Muscle layer of colon (tissue), 2 donors: ENCODE data around the gene DMD.

Experiments used
- H3K27ac ChIP-seq: one replicate; pipeline ENCODE4 v1.7.0; 2013; ENCODE audit warnings: low read depth, mild to moderate bottlenecking, low read length, moderate library complexity
- H3K27me3 ChIP-seq, 2 donors: one replicate each; pipeline ENCODE4 v1.7.0; 2013; ENCODE audit warnings: low read length in 2 of 2, mild to moderate bottlenecking in 2 of 2; ENCODE audit not compliant: insufficient read depth in 2 of 2, control insufficient read depth in 1 of 2
- H3K36me3 ChIP-seq: one replicate; pipeline ENCODE4 v1.7.0; 2013; ENCODE audit warnings: mild to moderate bottlenecking, low read length; ENCODE audit not compliant: insufficient read depth
- H3K4me1 ChIP-seq: one replicate; pipeline ENCODE4 v1.7.0; 2013; ENCODE audit warnings: mild to moderate bottlenecking, low read length; ENCODE audit not compliant: insufficient read depth
- H3K4me3 ChIP-seq, 2 donors: one replicate each; pipeline ENCODE4 v1.7.0; 2013; ENCODE audit warnings: low read length in 2 of 2, low read depth in 1 of 2, mild to moderate bottlenecking in 1 of 2, moderate library complexity in 1 of 2
- H3K9ac ChIP-seq: one replicate; pipeline ENCODE4 v1.7.0; 2013; ENCODE audit warnings: low read length
- H3K9me3 ChIP-seq: one replicate; pipeline ENCODE4 v1.7.0; 2013; ENCODE audit warnings: mild to moderate bottlenecking, low read length
- donor health status: abdominal sarcoma.
- donor health status: Adenocarcinoma of cecum.

Gene DMD

GRCh38 chrX:31170792-31171191, 2040.6 kb downstream of the DMD start:
- Histone ChIP-seq H3K4me1 (no peaks in the 10 kb centered on the region), H3K36me3 (no peaks in the 10 kb centered on the region), H3K9me3 (no peaks in the 10 kb centered on the region), H3K4me3 (no peak overlapping the region), H3K9ac (no peak overlapping the region), H3K27me3 (no peaks in the 10 kb centered on the region), H3K27ac (no peak overlapping the region)

GRCh38 chrX:31168551-31168950, 2042.8 kb downstream of the DMD start:
- Histone ChIP-seq H3K4me3 (no peak overlapping the region), H3K27me3 (no peaks in the 10 kb centered on the region), H3K36me3 (no peaks in the 10 kb centered on the region), H3K9me3 (no peaks in the 10 kb centered on the region), H3K4me1 (no peaks in the 10 kb centered on the region), H3K9ac (no peak overlapping the region), H3K27ac (no peak overlapping the region)

DNA sequence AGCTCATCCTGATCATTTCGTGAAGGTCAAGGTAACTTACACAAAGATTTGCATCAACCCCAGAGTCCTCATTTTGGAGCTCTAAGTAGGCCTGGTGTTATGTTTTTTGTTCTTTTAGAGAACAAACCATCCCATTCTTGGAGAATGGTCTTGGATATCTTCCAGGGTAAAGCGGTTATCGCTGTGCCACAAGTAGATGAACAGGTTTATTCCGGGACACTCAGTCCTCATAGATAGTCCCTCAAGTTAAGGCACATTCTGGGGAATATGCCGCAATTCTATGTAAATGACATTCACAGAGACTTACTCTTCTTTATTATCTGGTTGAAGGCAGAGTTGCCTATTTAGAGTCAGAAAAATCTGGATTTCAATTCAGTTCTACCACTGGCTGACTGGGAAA, 2044.5 kb downstream of the DMD start:
- H3K4me3 ChIP-seq, result no peak overlapping the region
- H3K9ac ChIP-seq, result no peak overlapping the region
- no peak overlapping the region for H3K27ac ChIP-seq
- no peaks in the 10 kb centered on the region for H3K27me3 ChIP-seq
- no peaks in the 10 kb centered on the region for H3K9me3 ChIP-seq
- no peaks in the 10 kb centered on the region for H3K36me3 ChIP-seq
- no peaks in the 10 kb centered on the region for H3K4me1 ChIP-seq

- H3K36me3 ChIP-seq, result no peaks in the 10 kb centered on the region
- no peaks in the 10 kb centered on the region for H3K9me3 ChIP-seq
- H3K9ac ChIP-seq, result no peak overlapping the region
- H3K4me1 ChIP-seq, result no peaks in the 10 kb centered on the region
- no peak overlapping the region for H3K27ac ChIP-seq
- H3K27me3 ChIP-seq, result no peaks in the 10 kb centered on the region
- H3K4me3 ChIP-seq, result no peak overlapping the region
These were observed 2044.9 kb downstream of the DMD start for GRCh38 chrX:31166416-31166815.

- H3K9ac ChIP-seq, result no peak overlapping the region
- no peak overlapping the region for H3K27ac ChIP-seq
- no peaks in the 10 kb centered on the region for H3K27me3 ChIP-seq
- no peaks in the 10 kb centered on the region for H3K36me3 ChIP-seq
- H3K4me3 ChIP-seq, result no peak overlapping the region
- no peaks in the 10 kb centered on the region for H3K9me3 ChIP-seq
- H3K4me1 ChIP-seq, result no peaks in the 10 kb centered on the region
These were observed 2045.9 kb downstream of the DMD start for GRCh38 chrX:31165241-31166035.

- no peaks in the 10 kb centered on the region for H3K9me3 ChIP-seq
- H3K4me3 ChIP-seq, result no peak overlapping the region
- no peak overlapping the region for H3K9ac ChIP-seq
- no peak overlapping the region for H3K27ac ChIP-seq
- no peaks in the 10 kb centered on the region for H3K36me3 ChIP-seq
- H3K27me3 ChIP-seq, result no peaks in the 10 kb centered on the region
- no peaks in the 10 kb centered on the region for H3K4me1 ChIP-seq
These were observed 2056.4 kb downstream of the DMD start for GRCh38 chrX:31154946-31155345.

DNA sequence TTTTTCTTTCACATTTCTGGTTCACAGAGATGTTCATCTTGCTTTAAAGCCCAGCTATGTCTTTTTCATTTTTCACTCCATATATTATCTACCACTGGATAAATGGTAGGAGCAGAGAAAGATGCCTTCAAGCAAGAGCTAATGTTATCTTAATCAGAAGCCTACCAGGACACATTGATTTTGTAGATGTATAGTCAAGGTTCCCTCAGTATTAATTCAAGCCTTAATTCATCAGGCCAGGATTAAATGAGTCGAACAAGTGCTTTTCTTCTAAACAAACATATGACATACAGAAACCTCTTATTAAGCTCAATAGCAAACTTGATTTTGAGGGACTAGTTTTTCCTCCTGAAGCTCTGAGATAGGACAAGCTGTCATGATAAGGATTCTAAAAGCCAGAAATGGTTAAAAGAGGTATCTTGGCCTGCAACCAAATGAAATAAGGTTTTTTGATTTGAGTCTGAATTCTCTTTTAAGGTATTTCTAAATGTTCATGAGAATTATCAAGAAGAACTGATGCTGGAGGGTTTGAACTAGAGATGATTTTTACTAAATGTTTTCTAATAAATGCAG, 2057.8 kb downstream of the DMD start:
- no peak overlapping the region for H3K4me3 ChIP-seq
- H3K4me1 ChIP-seq, result no peaks in the 10 kb centered on the region
- H3K36me3 ChIP-seq, result no peaks in the 10 kb centered on the region
- no peak overlapping the region for H3K9ac ChIP-seq
- no peak overlapping the region for H3K27ac ChIP-seq
- no peaks in the 10 kb centered on the region for H3K27me3 ChIP-seq
- H3K9me3 ChIP-seq, result no peaks in the 10 kb centered on the region

- H3K4me1 ChIP-seq, result no peaks in the 10 kb centered on the region
- H3K4me3 ChIP-seq, result no peak overlapping the region
- H3K9me3 ChIP-seq, result no peaks in the 10 kb centered on the region
These were observed 2064.2 kb downstream of the DMD start for GRCh38 chrX:31147175-31147574.

DNA sequence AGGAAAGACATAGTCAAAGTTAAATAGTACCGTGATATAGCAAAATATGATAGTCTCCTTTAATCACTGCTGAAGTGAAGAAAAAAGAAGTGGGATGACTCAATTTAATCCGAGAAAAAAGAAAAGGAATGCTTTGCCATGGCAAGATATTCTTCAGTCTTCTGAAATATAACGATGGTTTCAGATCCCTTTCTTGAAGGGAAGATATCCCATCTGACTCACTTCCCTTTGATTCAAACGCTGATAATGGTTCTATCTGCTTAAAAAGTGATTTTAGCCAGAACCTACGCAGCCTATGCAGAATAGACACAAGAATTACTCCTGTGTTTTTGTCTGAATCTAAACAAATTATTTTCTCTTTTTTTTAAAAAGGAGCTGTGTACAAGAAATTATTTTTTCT, 2071.4 kb downstream of the DMD start:
- Histone ChIP-seq H3K4me3 (no peak overlapping the region), H3K27me3 (no peaks in the 10 kb centered on the region), H3K9ac (no peak overlapping the region), H3K4me1 (no peaks in the 10 kb centered on the region), H3K27ac (no peak overlapping the region), H3K36me3 (peaks cover 3% of the 10 kb centered on the region), H3K9me3 (peaks cover 6% of the 10 kb centered on the region)

More at GRCh38 chrX:31147175-31147574, 2064.2 kb downstream of the DMD start:
- Histone ChIP-seq H3K27ac (no peak overlapping the region), H3K9ac (no peak overlapping the region), H3K27me3 (no peaks in the 10 kb centered on the region), H3K36me3 (peaks cover 4% of the 10 kb centered on the region)

DNA sequence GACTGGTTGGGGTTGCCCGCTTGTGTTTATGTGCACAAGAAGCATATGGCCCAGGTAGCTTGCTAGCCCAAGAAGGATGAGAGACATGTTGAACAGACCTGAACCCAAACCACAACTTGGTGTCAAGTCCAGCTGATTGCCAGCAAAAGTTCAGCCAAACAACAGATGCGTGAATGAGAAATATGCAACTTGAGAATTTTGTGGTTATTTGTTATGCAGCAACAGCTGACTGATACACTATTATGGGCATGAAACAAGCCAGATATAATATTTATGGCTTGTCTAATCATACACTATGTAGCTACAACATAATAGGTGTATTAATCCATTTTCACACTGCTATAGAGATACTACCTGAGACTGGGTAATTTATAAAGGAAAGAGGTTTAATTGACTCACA, 2073.2 kb downstream of the DMD start:
- no peak overlapping the region for H3K9ac ChIP-seq
- H3K36me3 ChIP-seq, result peaks cover 9% of the 10 kb centered on the region
- H3K4me3 ChIP-seq, result no peak overlapping the region
- peaks cover 6% of the 10 kb centered on the region for H3K9me3 ChIP-seq
- H3K27me3 ChIP-seq, result no peaks in the 10 kb centered on the region
- H3K27ac ChIP-seq, result no peak overlapping the region
- no peaks in the 10 kb centered on the region for H3K4me1 ChIP-seq

DNA sequence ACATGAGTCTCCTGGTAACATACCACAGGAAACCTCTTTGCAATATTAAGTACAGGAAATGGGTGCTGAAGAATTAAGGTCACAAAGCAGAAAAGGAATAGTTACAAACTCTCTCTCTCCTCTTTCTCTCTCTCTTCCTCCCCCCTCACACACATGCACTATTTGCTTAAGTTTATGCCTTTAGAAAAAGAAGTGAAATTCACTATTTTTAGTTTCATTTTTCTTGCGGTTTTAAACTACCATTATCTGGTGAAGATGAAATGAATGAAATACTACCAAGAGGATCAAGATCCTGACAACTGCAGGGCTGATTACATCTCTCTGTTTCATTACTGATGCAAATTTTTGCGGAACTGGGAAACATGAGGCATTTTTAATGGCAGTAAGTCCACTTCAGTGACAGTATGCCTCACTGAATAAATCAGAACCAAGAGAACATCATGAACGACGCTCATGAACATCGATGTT, 2075.2 kb downstream of the DMD start:
- Histone ChIP-seq H3K9me3 (peaks cover 6% of the 10 kb centered on the region), H3K9ac (no peak overlapping the region), H3K4me3 (no peak overlapping the region), H3K27ac (no peak overlapping the region), H3K4me1 (no peaks in the 10 kb centered on the region), H3K27me3 (no peaks in the 10 kb centered on the region), H3K36me3 (peaks cover 13% of the 10 kb centered on the region)

- Histone ChIP-seq H3K4me3 (no peak overlapping the region), H3K9me3 (peaks cover 2% of the 10 kb centered on the region), H3K27me3 (no peaks in the 10 kb centered on the region), H3K36me3 (peaks cover 10% of the 10 kb centered on the region), H3K9ac (no peak overlapping the region), H3K27ac (no peak overlapping the region), H3K4me1 (no peaks in the 10 kb centered on the region)
These were observed 2078.5 kb downstream of the DMD start for GRCh38 chrX:31132821-31133241.
